HCT116 (cell line): Measurements from ENCODE around the gene NOL3. TPM values are rescaled to one million over a fixed set of nuclear protein-coding genes. Genes with fewer than 3 reads are reported as not detected.

Experiments used
- ATAC-seq: fragments of 200-7000 bp; cut with Tn5 transposase; 2 replicates; pipeline ENCODE4 v1.9.1; 2020; ENCODE audit warnings: mild to moderate bottlenecking, moderate library complexity
- BruUV-seq: library from RNA; stranded (reverse); fragments of 400-500 nt; replicated peaks from 2 replicates; lab custom pipeline; 2021; lab: Mats Ljungman, UMichigan
- CTCF ChIA-PET: fragments of 300-600 bp; sonication (Branson Sonifier 250); formaldehyde crosslinking; loops from one replicate; lab custom pipeline; 2021; ENCODE audit warnings: antibody characterized with exemption; lab: Charles Lee
- POLR2A ChIA-PET: fragments of 300-600, 350-600 bp; sonication (Branson Sonifier 250); formaldehyde crosslinking; loops from one replicate; lab custom pipeline; 2021; ENCODE audit warnings: antibody characterized with exemption; lab: Charles Lee
- RAD21 ChIA-PET, 2 experiments: fragments of 300-600 bp; sonication (Branson Sonifier 250); formaldehyde crosslinking; loops; one replicate each; lab custom pipeline; 2023; ENCODE audit warnings: low total read pairs in 2 of 2; ENCODE audit not compliant: uncharacterized antibody in 2 of 2, unreplicated experiment in 2 of 2, low non-redundant PET in 1 of 2; lab: Charles Lee
- DNase-seq: peaks from one replicate; pipeline ENCODE4 v3.0.0-alpha.2; 2010; ENCODE audit warnings: low read depth, low spot score
- H2AFZ ChIP-seq: fragments of 200-600 bp; shearing (Covaris generic), sonication (generic); 2 replicates; pipeline ENCODE4 v1.6.1; 2017; ENCODE audit warnings: low read depth, mixed run types, mixed read lengths, antibody characterized with exemption, low read length; ENCODE audit not compliant: poor library complexity, severe bottlenecking
- H3K27ac ChIP-seq: 2 replicates; pipeline ENCODE4 v1.5.1; 2012; ENCODE audit warnings: low read depth, low read length
- H3K27me3 ChIP-seq: fragments of 200-600 bp; sonication (generic); 2 replicates; pipeline ENCODE4 v1.6.1; 2016; ENCODE audit warnings: mixed run types, low read length, mixed read lengths; ENCODE audit not compliant: insufficient read depth
- H3K36me3 ChIP-seq, 2 experiments: fragments of 200-500 bp in 1 of 2; fragments of 200-600 bp in 1 of 2; sonication (Bioruptor generic) in 1 of 2; sonication (generic) in 1 of 2; 2 replicates each; pipeline versions ENCODE4 v1.5.1 to v1.6.1; 2014 to 2016; ENCODE audit warnings: low read length in 2 of 2, inconsistent platforms in 1 of 2, mixed read lengths in 1 of 2, mixed run types in 1 of 2; ENCODE audit not compliant: insufficient read depth in 2 of 2, control insufficient read depth in 1 of 2
- H3K4me1 ChIP-seq, 2 experiments: fragments of 200-600 bp in 1 of 2; sonication (generic) in 1 of 2; 2 replicates each; pipeline versions ENCODE4 v1.5.1 to v1.6.1; 2012 to 2017; ENCODE audit warnings: low read length in 2 of 2, inconsistent platforms in 1 of 2, mild to moderate bottlenecking in 1 of 2, mixed read lengths in 1 of 2, mixed run types in 1 of 2, moderate library complexity in 1 of 2; ENCODE audit not compliant: insufficient read depth in 2 of 2, control insufficient read depth in 1 of 2
- H3K4me2 ChIP-seq: fragments of 200-600 bp; sonication (generic); 2 replicates; pipeline ENCODE4 v1.6.1; 2017; ENCODE audit warnings: mixed run types, low read length, mixed read lengths
- H3K4me3 ChIP-seq, 2 experiments: fragments of 200-600 bp in 1 of 2; sonication (generic) in 1 of 2; replicated peaks in 1 of 2; 2 replicates each; pipeline ENCODE4 v1.5.1; 2011 to 2016; ENCODE audit warnings: low read length in 2 of 2, control low read depth in 1 of 2, low read depth in 1 of 2, mild to moderate bottlenecking in 1 of 2, mixed read lengths in 1 of 2, mixed run types in 1 of 2
- H3K79me2 ChIP-seq: fragments of 200-600 bp; sonication (generic); 2 replicates; pipeline ENCODE4 v1.6.1; 2017; ENCODE audit warnings: mild to moderate bottlenecking, mixed run types, low read length, moderate library complexity, mixed read lengths; ENCODE audit not compliant: insufficient read depth
- H3K9ac ChIP-seq: fragments of 200-600 bp; sonication (generic); 2 replicates; pipeline ENCODE4 v1.6.1; 2016; ENCODE audit warnings: low read length, mixed read lengths
- H3K9me2 ChIP-seq: fragments of 200-600 bp; sonication (generic), shearing (Covaris generic); 2 replicates; pipeline ENCODE4 v1.6.1; 2017; ENCODE audit warnings: mixed run types, mild to moderate bottlenecking, moderate library complexity; ENCODE audit not compliant: insufficient read depth
- H3K9me3 ChIP-seq, 2 experiments: fragments of 200-500 bp in 1 of 2; fragments of 200-600 bp in 1 of 2; sonication (Bioruptor generic) in 1 of 2; sonication (generic) in 1 of 2; 2 replicates each; pipeline ENCODE4 v1.6.1; 2014 to 2017; ENCODE audit warnings: low read length in 2 of 2, mixed read lengths in 2 of 2, inconsistent platforms in 1 of 2, low read depth in 1 of 2, mild to moderate bottlenecking in 1 of 2, mixed run types in 1 of 2, moderate library complexity in 1 of 2; ENCODE audit not compliant: control insufficient read depth in 1 of 2, insufficient read depth in 1 of 2
- H4K20me1 ChIP-seq: fragments of 200-600 bp; sonication (generic), shearing (Covaris generic); 2 replicates; pipeline ENCODE4 v1.6.1; 2017; ENCODE audit warnings: mixed run types, mild to moderate bottlenecking, moderate library complexity; ENCODE audit not compliant: insufficient read depth
- EGR1 ChIP-seq: IDR thresholded peaks from 2 replicates; pipeline ENCODE4 v1.6.1; 2012; ENCODE audit warnings: low read depth
- EZH2 ChIP-seq: fragments of 200-600 bp; sonication (generic); IDR thresholded peaks from 2 replicates; pipeline ENCODE4 v1.6.1; 2017; ENCODE audit warnings: antibody characterized with exemption, mixed run types
- EZH2phosphoT487 ChIP-seq: fragments of 200-600 bp; IDR thresholded peaks from 2 replicates; pipeline ENCODE4 v1.6.1; 2018; ENCODE audit warnings: antibody characterized with exemption, borderline replicate concordance
- FOSL1 ChIP-seq: IDR thresholded peaks from 2 replicates; pipeline ENCODE4 v1.6.1; 2012; ENCODE audit warnings: low read depth
- POLR2A ChIP-seq: IDR thresholded peaks from 2 replicates; pipeline ENCODE4 v1.7.0; 2011; ENCODE audit warnings: borderline replicate concordance; ENCODE audit not compliant: insufficient read depth, insufficient read length; ENCODE audit errors: extremely low read depth
- RAD21 ChIP-seq: IDR thresholded peaks from 2 replicates; pipeline ENCODE4 v1.6.1; 2012; ENCODE audit warnings: low read depth, mild to moderate bottlenecking
- SIN3A ChIP-seq: IDR thresholded peaks from 2 replicates; pipeline ENCODE4 v1.6.1; 2012; ENCODE audit warnings: low read depth
- SP1 ChIP-seq: IDR thresholded peaks from 2 replicates; pipeline ENCODE4 v1.6.1; 2012; ENCODE audit warnings: low read depth
- SRF ChIP-seq: IDR thresholded peaks from 2 replicates; pipeline ENCODE4 v1.6.1; 2012; ENCODE audit warnings: low read depth
- TCF7L2 ChIP-seq: IDR thresholded peaks from 2 replicates; pipeline ENCODE4 v1.7.0; 2011; ENCODE audit warnings: borderline replicate concordance, inconsistent platforms; ENCODE audit not compliant: insufficient read depth, insufficient read length; ENCODE audit errors: extremely low read depth
- ZNF274 ChIP-seq: fragments of 200-500 bp; sonication (Bioruptor generic); IDR thresholded peaks from 2 replicates; pipeline ENCODE4 v1.6.1; 2014; ENCODE audit warnings: mild to moderate bottlenecking, low read depth, low read length, inconsistent platforms
- intact Hi-C: fragments of 100-400 bp; cut with micrococcal nuclease; formaldehyde crosslinking; loops from 2 replicates; pipeline ENCODE4 v1.10.0; 2022
- total RNA-seq: library from RNA; stranded (reverse); gene quantifications from one replicate; pipeline ENCODE4 v1.2.1, GENCODE V29; 2021; ENCODE audit not compliant: unreplicated experiment
- TF ChIP-seq, protein P1 (sequence below), 3 experiments: fragments of 200-600 bp in 1 of 3; sonication (generic) in 1 of 3; IDR thresholded peaks in 2 of 3; conservative IDR thresholded peaks in 1 of 3; 2 replicates each; pipeline ENCODE4 v1.5.1; 2012 to 2017; ENCODE audit warnings: low read depth in 2 of 3, low read length in 2 of 3, antibody characterized with exemption in 1 of 3, borderline replicate concordance in 1 of 3, control low read depth in 1 of 3, mild to moderate bottlenecking in 1 of 3, mixed read lengths in 1 of 3, mixed run types in 1 of 3, moderate library complexity in 1 of 3; ENCODE audit not compliant: insufficient read depth in 1 of 3
- TF ChIP-seq, protein P2 (sequence below): IDR thresholded peaks from 2 replicates; pipeline ENCODE4 v1.6.1; 2011; ENCODE audit warnings: mild to moderate bottlenecking, low read length, moderate library complexity; ENCODE audit not compliant: insufficient replicate concordance; ENCODE audit errors: extremely low read depth
- TF ChIP-seq, protein P3 (sequence below): IDR thresholded peaks from 2 replicates; pipeline ENCODE4 v1.6.1; 2012
- TF ChIP-seq, protein P4 (sequence below): IDR thresholded peaks from 2 replicates; pipeline ENCODE4 v1.6.1; 2012; ENCODE audit warnings: low read depth

The NOL3 gene
- total RNA-seq, 1 experiment from 2014 or later, result 54.0 TPM

DNA sequence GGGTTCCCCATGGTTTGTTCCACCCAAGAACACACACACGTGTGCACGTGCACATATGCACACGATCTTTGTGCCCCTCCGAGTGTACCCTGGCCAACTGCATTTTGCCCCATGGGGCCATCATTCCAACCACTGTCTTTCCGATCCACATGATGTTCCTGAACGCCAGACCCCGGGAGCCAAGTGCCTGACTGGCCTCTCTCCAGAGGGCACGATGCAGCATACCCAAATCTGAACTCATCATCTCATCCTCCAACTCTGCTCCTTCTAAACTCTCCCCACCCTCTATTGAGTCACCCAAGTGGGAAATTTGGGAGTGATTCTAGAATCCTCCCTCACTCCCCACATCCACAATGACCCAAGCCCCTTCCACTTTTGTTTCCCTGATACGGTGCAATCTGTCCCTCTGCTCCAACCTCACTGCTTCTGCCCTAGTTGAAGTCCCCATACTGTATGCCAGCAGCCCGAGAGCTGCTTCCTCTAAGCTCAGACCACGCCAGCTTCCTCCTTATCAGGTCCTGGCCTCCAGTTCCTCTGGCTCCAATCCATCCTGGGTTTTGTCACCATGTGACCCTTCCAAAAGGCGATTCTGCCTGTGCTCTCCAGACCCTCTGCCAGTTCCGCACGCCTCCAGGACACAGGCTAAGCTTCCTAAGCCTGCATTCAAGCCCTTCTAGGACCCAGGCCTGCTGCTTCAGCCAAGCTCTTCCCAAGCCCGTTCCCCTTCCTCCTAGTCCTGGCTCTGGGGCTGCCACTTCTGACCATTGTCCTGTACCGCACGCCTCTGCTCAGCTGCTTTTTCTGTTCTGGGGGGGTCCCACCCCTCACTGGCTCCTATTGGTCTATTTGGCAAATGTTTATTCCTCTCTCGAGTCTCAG is 46.5 kb downstream of the NOL3 start (continued):
- TF ChIP-seq ZNF274, result no peak
- TF ChIP-seq FOSL1, result no peak

DNA sequence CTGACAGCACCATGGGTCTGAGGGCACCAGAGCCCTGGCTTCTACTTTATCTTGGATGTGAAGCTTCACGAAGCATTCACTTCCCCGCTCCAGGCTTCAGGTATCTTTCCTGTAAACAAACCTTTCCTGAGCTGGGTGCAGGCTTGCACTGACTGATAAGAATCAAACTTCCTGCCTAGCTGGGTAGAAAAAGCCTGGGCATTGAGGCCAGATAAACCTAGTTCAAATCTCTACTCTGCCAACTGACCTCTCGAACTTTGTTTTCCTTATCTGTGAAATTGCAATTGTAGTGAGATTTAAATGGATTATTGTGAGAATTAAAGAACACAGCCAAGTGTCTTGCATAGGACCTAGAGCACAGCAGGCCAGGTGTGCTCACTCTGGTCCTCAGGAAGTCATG is 53.7 kb downstream of the NOL3 start:
- Histone ChIP-seq H3K27ac (no peak overlapping the region), H3K9me2 (no peaks in the 10 kb centered on the region), H3K27me3 (no peaks in the 10 kb centered on the region), H3K9me3 (no peaks in the 10 kb centered on the region), H3K9ac (no peak overlapping the region), H3K4me2 (no peak overlapping the region), H3K36me3 (peaks cover 0 to 11% of the 10 kb centered on the region in 2 experiments; a peak in 1 of 4 replicates), H3K79me2 (peaks cover 18% of the 10 kb centered on the region), H4K20me1 (no peaks in the 10 kb centered on the region), H3K4me1 (peaks cover 6 to 18% of the 10 kb centered on the region in 2 experiments; a peak in 3 of 4 replicates), H3K4me3 (no peak overlapping the region), H2AFZ (no peak overlapping the region)
- ATAC-seq, result no peak
- intact Hi-C loops, result no loop called here
- TF ChIP-seq SP1, result no peak
- TF ChIP-seq, protein P1, sequence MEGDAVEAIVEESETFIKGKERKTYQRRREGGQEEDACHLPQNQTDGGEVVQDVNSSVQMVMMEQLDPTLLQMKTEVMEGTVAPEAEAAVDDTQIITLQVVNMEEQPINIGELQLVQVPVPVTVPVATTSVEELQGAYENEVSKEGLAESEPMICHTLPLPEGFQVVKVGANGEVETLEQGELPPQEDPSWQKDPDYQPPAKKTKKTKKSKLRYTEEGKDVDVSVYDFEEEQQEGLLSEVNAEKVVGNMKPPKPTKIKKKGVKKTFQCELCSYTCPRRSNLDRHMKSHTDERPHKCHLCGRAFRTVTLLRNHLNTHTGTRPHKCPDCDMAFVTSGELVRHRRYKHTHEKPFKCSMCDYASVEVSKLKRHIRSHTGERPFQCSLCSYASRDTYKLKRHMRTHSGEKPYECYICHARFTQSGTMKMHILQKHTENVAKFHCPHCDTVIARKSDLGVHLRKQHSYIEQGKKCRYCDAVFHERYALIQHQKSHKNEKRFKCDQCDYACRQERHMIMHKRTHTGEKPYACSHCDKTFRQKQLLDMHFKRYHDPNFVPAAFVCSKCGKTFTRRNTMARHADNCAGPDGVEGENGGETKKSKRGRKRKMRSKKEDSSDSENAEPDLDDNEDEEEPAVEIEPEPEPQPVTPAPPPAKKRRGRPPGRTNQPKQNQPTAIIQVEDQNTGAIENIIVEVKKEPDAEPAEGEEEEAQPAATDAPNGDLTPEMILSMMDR (IDR thresholded peaks at IDR 0.05 in 2 of 3, conservative IDR thresholded peaks at IDR 0.05 in 1 of 3; ENCODE audit: borderline replicate concordance in 1 of 3, insufficient read depth in 1 of 3, low read depth in 2 of 3, low read length in 2 of 3), result no peak
- TF ChIP-seq SIN3A, result no peak
- no peak for TF ChIP-seq EGR1
- no peak for TF ChIP-seq FOSL1
- no peak for TF ChIP-seq EZH2phosphoT487
- TF ChIP-seq, protein P2, sequence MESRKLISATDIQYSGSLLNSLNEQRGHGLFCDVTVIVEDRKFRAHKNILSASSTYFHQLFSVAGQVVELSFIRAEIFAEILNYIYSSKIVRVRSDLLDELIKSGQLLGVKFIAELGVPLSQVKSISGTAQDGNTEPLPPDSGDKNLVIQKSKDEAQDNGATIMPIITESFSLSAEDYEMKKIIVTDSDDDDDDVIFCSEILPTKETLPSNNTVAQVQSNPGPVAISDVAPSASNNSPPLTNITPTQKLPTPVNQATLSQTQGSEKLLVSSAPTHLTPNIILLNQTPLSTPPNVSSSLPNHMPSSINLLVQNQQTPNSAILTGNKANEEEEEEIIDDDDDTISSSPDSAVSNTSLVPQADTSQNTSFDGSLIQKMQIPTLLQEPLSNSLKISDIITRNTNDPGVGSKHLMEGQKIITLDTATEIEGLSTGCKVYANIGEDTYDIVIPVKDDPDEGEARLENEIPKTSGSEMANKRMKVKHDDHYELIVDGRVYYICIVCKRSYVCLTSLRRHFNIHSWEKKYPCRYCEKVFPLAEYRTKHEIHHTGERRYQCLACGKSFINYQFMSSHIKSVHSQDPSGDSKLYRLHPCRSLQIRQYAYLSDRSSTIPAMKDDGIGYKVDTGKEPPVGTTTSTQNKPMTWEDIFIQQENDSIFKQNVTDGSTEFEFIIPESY, result no peak
- no peak for TF ChIP-seq SRF
- TF ChIP-seq POLR2A, result no peak
- TF ChIP-seq, protein P3, sequence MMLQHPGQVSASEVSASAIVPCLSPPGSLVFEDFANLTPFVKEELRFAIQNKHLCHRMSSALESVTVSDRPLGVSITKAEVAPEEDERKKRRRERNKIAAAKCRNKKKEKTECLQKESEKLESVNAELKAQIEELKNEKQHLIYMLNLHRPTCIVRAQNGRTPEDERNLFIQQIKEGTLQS, result no peak
- TF ChIP-seq, protein P4, sequence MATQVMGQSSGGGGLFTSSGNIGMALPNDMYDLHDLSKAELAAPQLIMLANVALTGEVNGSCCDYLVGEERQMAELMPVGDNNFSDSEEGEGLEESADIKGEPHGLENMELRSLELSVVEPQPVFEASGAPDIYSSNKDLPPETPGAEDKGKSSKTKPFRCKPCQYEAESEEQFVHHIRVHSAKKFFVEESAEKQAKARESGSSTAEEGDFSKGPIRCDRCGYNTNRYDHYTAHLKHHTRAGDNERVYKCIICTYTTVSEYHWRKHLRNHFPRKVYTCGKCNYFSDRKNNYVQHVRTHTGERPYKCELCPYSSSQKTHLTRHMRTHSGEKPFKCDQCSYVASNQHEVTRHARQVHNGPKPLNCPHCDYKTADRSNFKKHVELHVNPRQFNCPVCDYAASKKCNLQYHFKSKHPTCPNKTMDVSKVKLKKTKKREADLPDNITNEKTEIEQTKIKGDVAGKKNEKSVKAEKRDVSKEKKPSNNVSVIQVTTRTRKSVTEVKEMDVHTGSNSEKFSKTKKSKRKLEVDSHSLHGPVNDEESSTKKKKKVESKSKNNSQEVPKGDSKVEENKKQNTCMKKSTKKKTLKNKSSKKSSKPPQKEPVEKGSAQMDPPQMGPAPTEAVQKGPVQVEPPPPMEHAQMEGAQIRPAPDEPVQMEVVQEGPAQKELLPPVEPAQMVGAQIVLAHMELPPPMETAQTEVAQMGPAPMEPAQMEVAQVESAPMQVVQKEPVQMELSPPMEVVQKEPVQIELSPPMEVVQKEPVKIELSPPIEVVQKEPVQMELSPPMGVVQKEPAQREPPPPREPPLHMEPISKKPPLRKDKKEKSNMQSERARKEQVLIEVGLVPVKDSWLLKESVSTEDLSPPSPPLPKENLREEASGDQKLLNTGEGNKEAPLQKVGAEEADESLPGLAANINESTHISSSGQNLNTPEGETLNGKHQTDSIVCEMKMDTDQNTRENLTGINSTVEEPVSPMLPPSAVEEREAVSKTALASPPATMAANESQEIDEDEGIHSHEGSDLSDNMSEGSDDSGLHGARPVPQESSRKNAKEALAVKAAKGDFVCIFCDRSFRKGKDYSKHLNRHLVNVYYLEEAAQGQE, result no peak
- no peak for TF ChIP-seq EZH2
- no peak for TF ChIP-seq RAD21
- TF ChIP-seq TCF7L2, result no peak
- no TSS peak for BruUV-seq
- ChIA-PET RAD21 (no interaction called here), CTCF (no interaction called here), POLR2A (no interaction called here)
- no peak for DNase-seq
